Upper lobe of left lung (tissue), 4 donors: ENCODE data around the gene SPRYD4.

Source experiments
- POLR2AphosphoS5 ChIP-seq, 2 donors: sonication (generic); formaldehyde crosslinking; IDR thresholded peaks; one replicate each; pipeline ENCODE4 v1.5.1; 2017; ENCODE audit warnings: antibody characterized with exemption in 2 of 2
- TF ChIP-seq, protein P1 (sequence below), 6 experiments: fragments of 450-650 bp in 4 of 6; fragments of 200-600 bp in 2 of 6; sonication (generic) in 2 of 6; IDR thresholded peaks; one replicate each; pipeline ENCODE4 v1.5.1; 2016 to 2019; ENCODE audit warnings: antibody characterized with exemption in 6 of 6

DNA sequence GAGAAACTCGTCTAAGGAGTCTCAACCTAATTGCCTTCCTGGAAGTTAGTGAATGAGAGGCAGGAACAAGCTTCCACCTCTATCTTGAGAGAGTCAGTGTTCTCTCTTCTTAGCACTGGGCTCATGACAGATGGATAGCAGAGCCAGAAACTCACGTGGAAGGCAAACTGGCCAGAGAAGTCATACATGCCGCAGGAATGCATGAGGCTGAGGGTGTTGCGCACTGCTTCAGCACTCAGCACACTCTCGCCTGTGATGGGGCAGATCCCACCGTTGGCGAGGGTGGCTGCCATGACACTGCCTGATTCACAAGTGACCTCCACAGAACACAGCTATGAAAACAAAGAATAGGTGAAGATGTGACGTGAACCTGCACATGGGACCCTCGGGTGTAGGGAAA lies 6.0 kb downstream of the SPRYD4 start:
- TF ChIP-seq, protein P1, sequence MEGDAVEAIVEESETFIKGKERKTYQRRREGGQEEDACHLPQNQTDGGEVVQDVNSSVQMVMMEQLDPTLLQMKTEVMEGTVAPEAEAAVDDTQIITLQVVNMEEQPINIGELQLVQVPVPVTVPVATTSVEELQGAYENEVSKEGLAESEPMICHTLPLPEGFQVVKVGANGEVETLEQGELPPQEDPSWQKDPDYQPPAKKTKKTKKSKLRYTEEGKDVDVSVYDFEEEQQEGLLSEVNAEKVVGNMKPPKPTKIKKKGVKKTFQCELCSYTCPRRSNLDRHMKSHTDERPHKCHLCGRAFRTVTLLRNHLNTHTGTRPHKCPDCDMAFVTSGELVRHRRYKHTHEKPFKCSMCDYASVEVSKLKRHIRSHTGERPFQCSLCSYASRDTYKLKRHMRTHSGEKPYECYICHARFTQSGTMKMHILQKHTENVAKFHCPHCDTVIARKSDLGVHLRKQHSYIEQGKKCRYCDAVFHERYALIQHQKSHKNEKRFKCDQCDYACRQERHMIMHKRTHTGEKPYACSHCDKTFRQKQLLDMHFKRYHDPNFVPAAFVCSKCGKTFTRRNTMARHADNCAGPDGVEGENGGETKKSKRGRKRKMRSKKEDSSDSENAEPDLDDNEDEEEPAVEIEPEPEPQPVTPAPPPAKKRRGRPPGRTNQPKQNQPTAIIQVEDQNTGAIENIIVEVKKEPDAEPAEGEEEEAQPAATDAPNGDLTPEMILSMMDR (IDR thresholded peaks at IDR 0.05) = no peak
- TF ChIP-seq POLR2AphosphoS5 (IDR thresholded peaks at IDR 0.05) = no peak
